TTC549 (cell line): ENCODE measurements around the gene HERC5.
"Not testable (repeated sequence)": the region's sequence is repeated elsewhere in the genome, so short reads cannot be mapped to it uniquely, and the experiment has no call there.

Experiments used
- FAIRE-seq: peaks from 2 replicates; lab custom pipeline; 2012; peaks lifted over from hg19 to GRCh38; lab: Jason Lieb, UNC

HERC5 gene

DNA sequence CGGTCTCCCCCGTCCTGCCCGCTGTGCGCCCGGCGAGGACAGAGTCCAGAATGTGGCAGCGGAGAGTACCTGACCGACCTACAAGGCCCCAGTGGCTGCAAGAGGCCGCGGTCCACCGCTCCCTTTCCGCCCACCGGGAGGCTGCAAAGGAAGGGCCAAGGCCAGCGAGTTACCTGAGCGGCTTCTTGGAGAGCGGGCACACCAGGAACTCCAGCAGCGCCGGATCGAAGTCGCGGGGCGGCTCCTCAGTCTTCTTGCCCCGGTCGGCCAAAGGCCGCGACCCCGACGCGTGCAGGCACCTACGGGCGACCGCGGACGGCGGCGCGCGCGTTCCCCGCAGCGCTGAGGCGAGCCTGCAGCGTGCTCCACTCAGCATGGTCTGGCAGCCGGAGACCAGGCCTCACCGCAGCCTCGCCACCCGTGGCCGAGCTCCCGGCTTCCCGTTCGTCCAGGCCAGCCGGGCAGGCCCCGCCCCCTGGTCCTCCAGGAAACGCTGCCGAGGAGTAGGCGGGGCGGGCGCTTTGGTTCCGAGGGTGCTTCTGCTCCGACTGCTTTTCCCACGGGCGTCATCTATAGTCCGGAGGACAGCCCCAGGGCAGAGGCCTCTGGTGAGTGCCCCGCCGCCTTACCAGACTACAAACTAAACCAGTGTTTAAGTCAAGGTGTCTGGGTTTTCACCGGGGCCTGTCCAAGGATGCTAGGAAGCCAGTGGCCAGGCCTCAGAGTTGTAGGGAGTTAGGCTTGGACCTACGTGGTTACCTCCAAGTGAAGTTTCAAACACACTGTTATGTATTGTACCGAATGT, 66.6 kb downstream of the HERC5 start, which contains the start of gene PYURF:
TSS of gene PYURF (minus strand) at position 452 of the 805 bp plus-strand sequence. CDS start at position 376, 76 bp downstream.
- no peak for FAIRE-seq

DNA sequence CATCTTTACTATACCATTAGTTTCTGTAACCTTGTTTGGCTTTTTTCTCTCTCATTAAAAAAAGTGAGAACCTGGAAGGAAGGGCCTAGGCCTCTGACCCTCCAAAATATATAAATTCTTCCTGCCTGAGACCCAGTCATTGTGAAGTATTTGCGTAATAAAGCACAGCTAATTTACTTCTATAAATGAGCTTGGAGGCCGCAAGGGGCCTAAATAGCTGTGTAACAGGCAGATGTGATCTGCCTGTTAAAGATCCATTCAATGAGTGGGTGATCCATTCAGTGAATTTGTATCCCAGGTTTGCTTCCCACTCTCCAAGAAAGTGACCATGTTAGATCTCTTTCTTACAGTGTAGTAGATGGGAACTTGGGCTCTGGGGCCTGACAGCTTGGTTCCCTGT, 67.3 kb downstream of the HERC5 start:
- FAIRE-seq, result no peak

DNA sequence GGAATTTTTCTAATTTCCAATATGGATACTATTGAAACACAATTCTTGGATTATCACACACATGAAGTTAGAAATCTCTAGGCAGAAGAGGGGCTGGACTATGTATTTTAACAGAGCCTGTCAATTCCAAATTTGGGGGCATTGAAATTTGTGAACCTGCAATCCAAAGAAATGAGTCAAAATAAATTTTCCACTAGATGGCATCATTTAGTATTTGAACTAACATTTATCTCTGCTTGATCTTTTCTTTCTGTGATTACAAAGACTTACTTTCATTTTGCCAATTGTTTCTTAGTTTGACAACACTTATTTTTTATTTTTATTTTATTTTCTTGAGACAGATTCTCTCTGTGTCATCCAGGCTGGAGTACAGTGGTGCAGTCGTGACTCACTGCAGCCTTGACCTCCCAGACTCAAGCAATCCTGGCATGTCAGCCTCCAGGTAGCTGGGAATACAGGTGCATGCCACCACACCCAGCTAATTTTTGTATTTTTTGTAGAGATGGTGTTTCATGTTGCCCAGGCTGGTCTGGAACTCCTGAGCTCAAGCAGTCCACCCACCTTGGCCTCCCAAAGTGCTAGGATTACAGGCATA, 69.4 kb downstream of the HERC5 start:
- FAIRE-seq, result peak; percentile 29

DNA sequence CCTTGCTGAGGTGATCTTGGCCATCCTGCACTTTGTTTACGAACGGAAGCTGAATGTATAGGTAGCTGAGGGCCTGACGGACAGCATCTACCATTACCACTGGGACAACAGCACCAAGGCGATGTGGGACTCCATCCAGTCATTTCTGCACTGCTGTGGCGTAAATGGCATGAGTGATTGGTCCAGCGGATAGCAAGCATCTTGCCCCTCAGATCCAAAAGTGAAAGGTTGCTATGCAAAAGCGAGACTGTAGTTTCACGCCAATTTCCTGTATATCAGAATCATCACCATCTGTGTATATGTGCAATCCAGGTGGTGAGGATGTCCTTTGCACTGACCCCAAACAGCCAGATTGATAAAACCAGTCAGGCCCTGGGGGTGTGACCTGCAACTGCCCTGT, 70.9 kb downstream of the HERC5 start:
- no peak for FAIRE-seq

DNA sequence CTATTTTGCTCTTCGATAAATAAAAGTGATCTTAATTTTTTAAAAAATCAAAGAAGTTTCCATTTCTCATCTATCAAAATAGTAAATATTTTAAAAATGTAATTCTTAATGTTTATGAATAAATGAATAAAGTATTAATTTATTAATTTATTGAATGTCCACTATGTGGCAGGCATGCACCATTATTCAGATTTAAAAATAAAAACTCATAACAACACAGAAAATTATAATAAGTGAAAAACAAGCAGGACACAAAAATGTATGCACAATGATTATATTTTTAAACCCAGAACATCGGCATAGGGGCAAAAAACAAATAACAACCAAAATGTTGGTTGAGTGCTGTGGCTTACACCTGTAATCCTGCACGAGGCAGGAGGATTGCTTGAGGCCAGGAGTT, 71.9 kb downstream of the HERC5 start:
- no peak for FAIRE-seq

DNA sequence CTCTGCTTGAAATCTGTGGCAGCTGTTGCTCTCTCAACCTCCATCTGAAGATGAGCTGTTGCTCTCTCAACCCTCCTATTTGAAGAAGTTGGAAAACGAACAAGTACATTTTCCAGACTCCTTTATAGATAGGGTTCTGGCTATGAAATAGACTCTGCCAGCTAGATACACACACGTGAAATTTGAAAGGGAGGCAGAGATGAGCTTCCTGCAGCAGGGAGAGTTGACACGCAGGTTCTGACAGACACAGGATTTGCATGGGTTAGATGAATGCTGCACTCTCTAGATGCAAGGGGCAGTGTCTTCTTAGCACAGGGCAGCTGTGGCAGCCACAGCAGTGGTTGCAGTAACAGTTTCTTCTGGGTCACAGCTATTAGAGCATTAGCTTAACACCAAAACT, 74.6 kb downstream of the HERC5 start:
- no peak for FAIRE-seq

DNA sequence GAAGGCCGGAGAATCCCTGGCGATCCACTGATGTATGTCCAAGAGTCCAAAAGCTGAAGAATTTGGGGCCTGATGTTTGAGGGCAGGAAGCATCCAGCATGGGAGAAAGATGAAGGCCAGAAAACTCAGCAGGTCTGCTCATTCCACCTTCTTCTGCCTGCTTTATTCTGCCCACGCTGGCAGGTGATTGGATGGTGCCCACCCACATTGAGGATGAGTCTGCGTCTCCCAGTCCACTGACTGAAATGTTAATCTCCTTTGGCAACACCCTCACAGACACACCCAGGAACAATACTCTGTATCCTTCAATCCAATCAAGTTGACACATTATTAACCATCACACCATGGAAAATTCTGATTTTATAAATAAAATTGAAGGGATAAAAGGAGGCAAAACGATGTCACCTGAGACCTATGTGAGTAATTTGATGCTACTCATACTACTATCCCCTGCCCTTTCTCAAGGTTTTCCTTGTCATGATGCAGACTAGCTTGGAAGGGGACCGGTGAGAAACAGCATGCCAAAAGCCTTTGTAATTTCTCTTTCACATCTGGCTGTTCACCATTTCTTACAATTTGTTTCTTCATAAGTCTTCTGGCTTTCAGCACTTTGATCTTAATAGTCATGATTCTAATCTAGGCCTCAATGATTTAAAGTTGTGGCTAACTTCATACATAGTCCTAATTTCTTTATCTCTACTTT, 76.3 kb downstream of the HERC5 start:
- no peak for FAIRE-seq

DNA sequence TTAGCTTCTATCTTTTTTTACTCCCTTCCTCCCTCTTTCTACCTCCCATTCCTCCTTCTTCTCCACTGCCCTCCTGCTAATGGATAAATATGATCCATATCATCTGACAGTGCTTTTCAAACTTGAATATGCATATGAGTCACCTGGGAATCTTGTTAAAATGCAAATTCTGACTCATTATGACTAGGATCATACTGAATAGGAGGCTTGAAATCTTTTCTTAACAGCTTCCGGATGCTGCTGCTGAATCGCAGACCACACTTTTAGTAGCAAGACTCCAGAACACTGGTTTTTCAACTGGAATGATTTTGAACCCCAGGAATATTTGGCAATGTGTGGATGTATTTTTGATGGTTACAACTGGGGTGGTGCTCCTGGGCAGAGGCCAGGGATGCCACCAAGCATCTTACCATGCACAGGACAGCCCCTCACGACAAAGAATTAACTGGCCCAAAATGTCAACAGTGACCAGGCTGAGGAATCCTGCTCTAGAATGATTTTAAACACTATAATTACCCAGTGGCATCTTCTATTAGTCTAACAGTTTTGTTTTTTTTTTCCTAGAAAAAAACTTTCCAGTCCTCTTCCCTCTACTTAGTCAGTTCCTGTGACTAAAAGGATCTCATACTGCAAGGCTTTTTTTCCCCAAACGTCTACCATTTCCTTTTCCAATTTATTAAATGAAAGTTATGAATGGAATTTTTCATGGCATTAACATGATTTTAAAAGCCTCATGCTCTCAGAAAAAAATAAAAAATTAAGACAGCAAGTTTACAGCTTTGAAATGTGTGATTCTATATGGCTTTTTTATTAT, 77.2 kb downstream of the HERC5 start:
- FAIRE-seq, result no peak

DNA sequence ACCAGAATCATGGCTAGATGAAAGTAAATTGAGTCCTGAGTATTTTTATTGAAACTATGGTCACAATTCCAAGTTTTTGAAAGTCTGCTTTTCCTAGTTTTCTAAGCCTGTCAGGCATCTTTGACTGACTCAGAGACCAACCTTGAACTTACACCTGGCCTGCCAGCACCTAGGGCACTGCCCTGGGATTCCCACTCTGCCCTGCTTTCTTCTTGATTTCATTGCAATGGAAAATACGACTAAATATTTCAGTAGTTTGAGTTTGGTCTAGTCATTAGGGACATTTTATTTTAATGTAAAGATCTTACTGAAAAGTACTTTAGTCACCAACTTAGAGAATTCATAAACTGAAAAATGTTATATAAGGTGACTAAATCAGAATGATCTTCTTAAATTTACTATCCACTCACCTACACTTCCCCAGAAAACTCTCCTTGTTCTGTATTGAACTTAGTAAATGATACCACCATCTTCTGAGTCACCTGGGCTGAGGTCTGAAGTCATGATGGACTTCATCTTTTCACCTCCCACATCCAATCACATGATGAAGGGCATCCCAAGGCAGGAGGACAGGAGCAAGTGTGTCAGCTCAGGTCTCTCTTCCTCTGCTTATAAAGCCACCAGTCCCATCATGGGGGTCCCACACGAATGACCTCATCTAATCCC, 78.3 kb downstream of the HERC5 start:
- no peak for FAIRE-seq

DNA sequence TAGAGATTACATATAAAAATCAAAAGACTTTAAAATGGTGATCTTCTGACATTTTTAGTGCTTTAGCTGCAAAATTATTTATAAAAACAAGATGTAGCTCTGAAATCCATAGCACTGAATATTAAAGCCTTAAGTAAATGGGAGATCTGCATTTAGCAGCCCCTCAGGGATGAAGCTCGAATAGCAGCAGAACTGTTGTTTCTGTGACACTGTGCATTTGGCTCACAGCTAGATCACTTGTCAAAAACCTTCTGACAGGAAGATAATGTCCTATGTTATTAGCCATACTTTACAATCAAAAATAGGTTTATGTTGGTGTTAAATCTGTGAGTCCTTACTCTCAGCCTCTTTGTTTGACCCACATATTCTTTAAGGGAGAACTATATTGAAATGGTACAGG, 80.8 kb downstream of the HERC5 start:
- no peak for FAIRE-seq

DNA sequence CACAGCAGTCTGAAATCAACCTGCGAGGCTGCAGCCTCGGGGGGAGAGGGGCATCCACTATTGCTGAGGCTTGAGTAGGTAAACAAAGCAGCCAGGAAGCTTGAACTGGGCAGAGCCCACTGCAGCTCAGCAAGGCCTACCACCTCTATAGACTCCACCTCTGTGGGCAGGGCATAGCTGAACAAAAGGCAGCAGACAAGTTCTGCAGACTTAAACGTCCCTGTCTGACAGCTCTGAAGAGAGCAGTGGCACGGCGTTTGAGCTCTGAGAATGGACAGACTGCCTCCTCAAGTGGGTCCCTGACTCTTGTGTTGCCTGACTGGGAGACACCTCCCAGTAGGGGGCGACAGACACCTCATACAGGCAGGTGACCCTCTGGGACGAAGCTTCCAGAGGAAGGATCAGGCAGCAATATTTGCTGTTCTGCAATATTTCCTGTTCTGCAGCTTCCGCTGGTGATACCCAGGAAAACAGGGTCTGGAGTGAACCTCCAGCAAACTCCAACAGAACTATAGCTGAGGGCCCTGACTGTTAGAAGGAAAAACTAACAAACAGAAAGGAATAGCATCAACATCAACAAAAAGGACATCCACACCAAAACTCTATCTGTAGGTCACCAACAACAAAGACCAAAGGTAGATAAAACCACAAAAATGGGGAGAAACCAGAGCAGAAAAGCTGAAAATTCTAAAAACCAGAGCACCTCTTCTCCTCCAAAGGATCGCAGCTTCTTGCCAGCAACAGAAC, 82.6 kb downstream of the HERC5 start:
- FAIRE-seq, result not testable (repeated sequence)

DNA sequence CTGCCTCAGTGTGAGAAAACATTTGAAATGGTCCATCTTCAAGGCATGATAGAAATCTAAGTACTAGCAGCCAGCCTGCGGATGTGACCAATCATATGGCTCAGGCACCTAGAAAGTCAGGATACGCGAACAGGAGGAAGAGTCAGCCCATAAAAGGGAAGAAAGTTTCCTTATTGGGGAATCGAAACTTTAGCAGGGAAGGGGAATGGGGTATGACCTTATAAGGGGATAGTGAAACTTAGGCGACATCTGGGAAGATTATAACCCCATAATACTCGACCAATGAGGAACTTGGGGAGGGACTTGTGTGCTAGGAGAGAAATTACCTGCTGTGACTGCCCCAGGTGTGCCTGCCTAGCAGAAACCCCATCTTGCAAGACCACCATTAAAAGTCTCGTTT, 92.9 kb downstream of the HERC5 start:
- no peak for FAIRE-seq
